Chondrocyte (in vitro differentiated cells): ENCODE data around the gene TRABD2B. TPM values are rescaled to one million over a fixed set of nuclear protein-coding genes. Genes with fewer than 3 reads are reported as not detected.

Experiments
- DNase-seq: peaks from one replicate; pipeline ENCODE4 v3.0.0; 2021; ENCODE audit warnings: mixed read lengths, low spot score
- H3K27ac Mint-ChIP-seq: one replicate; pipeline ENCODE4 v1.8.0; 2021; ENCODE audit warnings: mild to moderate bottlenecking, moderate library complexity, mixed read lengths; ENCODE audit not compliant: unreplicated experiment
- H3K27me3 Mint-ChIP-seq: 2 replicates; pipeline ENCODE4 v1.8.0; 2021; ENCODE audit warnings: low read depth, mixed read lengths
- H3K36me3 Mint-ChIP-seq: 2 replicates; pipeline ENCODE4 v1.8.0; 2021; ENCODE audit warnings: low read depth, mixed read lengths
- H3K4me1 Mint-ChIP-seq: 2 replicates; pipeline ENCODE4 v1.8.0; 2021; ENCODE audit warnings: low read depth, mild to moderate bottlenecking, mixed read lengths
- H3K4me3 Mint-ChIP-seq: one replicate; pipeline ENCODE4 v1.8.0; 2021; ENCODE audit warnings: mild to moderate bottlenecking, moderate library complexity, mixed read lengths; ENCODE audit not compliant: unreplicated experiment
- H3K9me3 Mint-ChIP-seq: 2 replicates; pipeline ENCODE4 v1.8.0; 2021; ENCODE audit warnings: low read depth, mixed read lengths
- CTCF ChIP-seq: fragments of 200-600 bp; sonication (generic); IDR thresholded peaks from 2 replicates; pipeline ENCODE4 v1.5.0; 2021; ENCODE audit warnings: antibody characterized with exemption, mild to moderate bottlenecking, moderate library complexity
- total RNA-seq: library from RNA; stranded (reverse); gene quantifications from 3 replicates; pipeline ENCODE4 v1.2.1, GENCODE V29; 2021

TRABD2B gene
- total RNA-seq, 1 donor from 2014 or later = 0.90 TPM

DNA sequence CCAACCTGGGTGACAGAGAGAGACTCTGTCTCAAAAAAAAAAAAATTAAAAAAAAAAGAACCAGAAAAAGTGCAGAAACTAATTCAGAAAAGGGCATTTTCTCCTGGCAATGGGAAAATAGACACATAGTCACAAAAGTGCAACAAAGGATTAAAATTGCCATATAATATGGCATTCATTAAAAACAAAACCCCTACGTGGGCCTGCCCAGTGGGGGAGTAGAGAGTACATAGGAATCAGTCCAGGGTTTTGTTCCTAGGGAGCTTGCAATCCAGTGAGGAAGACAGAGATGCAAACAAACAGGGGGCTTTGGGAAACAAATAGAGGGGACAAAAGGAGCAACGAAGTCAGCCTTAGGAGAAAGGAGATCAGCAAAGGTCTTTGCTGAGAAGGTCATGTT lies 4.5 kb upstream of the TRABD2B start:
- Mint-ChIP-seq H3K27ac (no peak overlapping the region), H3K4me1 (peaks cover 10% of the 10 kb centered on the region), H3K36me3 (no peaks in the 10 kb centered on the region), H3K27me3 (peaks cover 40% of the 10 kb centered on the region), H3K4me3 (no peak overlapping the region), H3K9me3 (no peaks in the 10 kb centered on the region)
- no peak for DNase-seq
- no peak for TF ChIP-seq CTCF

GRCh38 chr1:48000883-48001282 lies 3.7 kb upstream of the TRABD2B start:
- TF ChIP-seq CTCF = no peak
- H3K36me3 Mint-ChIP-seq = no peaks in the 10 kb centered on the region
- peaks cover 15% of the 10 kb centered on the region for H3K4me1 Mint-ChIP-seq
- no peak overlapping the region for H3K27ac Mint-ChIP-seq
- no peak for DNase-seq
- H3K9me3 Mint-ChIP-seq = no peaks in the 10 kb centered on the region
- no peak overlapping the region for H3K4me3 Mint-ChIP-seq
- H3K27me3 Mint-ChIP-seq = peaks cover 45% of the 10 kb centered on the region

DNA sequence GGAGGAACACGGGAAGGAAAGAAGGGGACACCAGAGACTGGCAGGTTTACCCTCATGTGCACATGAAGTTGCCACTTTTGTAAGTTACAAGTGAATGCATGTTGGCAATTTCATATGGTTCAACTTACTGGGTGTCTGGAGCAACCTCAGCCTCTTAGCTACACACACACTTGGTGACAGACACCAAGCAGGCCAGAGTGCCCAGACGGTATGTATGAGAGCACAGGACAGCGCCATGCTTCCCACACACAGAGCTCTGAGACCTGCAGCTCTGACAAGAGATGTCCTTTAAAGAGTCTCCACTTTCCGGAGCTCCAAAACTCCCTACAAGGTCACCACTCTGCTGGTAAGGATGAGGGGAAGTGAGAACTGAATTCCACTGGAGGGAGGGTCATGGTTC lies 1.9 kb upstream of the TRABD2B start:
- H3K36me3 Mint-ChIP-seq = no peaks in the 10 kb centered on the region
- TF ChIP-seq CTCF = no peak
- peaks cover 56% of the 10 kb centered on the region for H3K27me3 Mint-ChIP-seq

DNA sequence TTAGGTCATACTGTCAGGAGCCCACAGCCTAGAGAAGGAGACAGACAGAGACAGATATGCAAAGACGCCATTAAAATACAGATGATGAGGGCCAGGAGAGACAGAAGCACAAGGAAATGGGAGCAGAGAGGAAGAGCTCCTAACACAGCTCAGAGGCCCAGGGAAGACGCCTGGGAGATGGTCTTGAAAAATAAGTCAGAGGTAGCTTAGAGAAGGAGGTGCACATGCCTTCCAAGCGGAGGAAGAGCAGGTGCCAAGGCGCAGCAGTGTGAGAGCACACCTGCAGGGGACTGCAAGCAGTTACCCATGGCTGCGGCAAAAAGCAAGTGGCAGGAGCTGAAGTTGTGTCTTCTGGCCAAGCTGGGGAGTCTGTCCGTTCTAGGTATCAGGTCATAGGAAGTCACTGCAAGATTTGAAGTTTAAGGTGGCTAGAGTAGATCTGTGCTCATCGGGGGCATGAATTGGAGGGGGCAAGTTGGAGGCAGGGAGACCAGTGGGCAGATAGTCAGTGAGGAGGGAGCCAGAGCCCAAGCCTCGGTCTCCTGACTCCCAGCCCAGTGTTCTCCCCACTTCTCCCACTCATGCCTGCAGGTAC lies 1.3 kb upstream of the TRABD2B start:
- Mint-ChIP-seq H3K4me1 (peaks cover 9% of the 10 kb centered on the region), H3K36me3 (no peaks in the 10 kb centered on the region), H3K27ac (peak overlapping the region; percentile 4), H3K4me3 (no peak overlapping the region), H3K27me3 (peaks cover 61% of the 10 kb centered on the region), H3K9me3 (no peaks in the 10 kb centered on the region)
- no peak for DNase-seq
- no peak for TF ChIP-seq CTCF

More for the DNA sequence above, 1.9 kb upstream of the TRABD2B start:
- Mint-ChIP-seq H3K4me1 (peaks cover 11% of the 10 kb centered on the region), H3K4me3 (no peak overlapping the region), H3K9me3 (no peaks in the 10 kb centered on the region), H3K27ac (no peak overlapping the region)
- DNase-seq = no peak

- Mint-ChIP-seq H3K27ac (no peak overlapping the region), H3K4me1 (peaks cover 20% of the 10 kb centered on the region), H3K9me3 (no peaks in the 10 kb centered on the region)
Observed at GRCh38 chr1:47996406-47997226, 569 bp downstream of the TRABD2B start.

More at GRCh38 chr1:47996406-47997226, 569 bp downstream of the TRABD2B start:
- Mint-ChIP-seq H3K4me3 (peak overlapping the region; percentile 74), H3K27me3 (peaks cover 67% of the 10 kb centered on the region), H3K36me3 (no peaks in the 10 kb centered on the region)
- DNase-seq = no peak
- peak; percentile 30 for TF ChIP-seq CTCF
